Posterior vena cava (tissue), 2 donors: ENCODE measurements around the gene WNT5A. TPM values are rescaled to one million over a fixed set of nuclear protein-coding genes. Genes with fewer than 3 reads are reported as not detected.

ENCODE experiments used
- DNase-seq: peaks from one replicate; pipeline ENCODE4 v3.0.0-alpha.2; 2020; ENCODE audit warnings: low spot score
- intact Hi-C, 2 donors: fragments of 100-400 bp; cut with DNase I; formaldehyde crosslinking; loops; one replicate each; pipeline versions ENCODE4 v1.14.1 to v1.14.2; 2022 to 2023
- total RNA-seq, 2 donors: library from RNA; stranded (reverse); fragmentation: NEBNext Ultra II Directional; extraction: Animal tissue kit (Norgen Biotek cat#: 25700); gene quantifications; one replicate each; pipeline ENCODE4 v1.2.1, GENCODE V29; 2021
- donor health status: DM: yes; HTN: yes; CAD: no.
- donor health status: DM: yes; HTN: yes; CAD: no.

Gene WNT5A
- total RNA-seq, 2 donors from 2014 or later, result 2.2 to 6.7 TPM

DNA sequence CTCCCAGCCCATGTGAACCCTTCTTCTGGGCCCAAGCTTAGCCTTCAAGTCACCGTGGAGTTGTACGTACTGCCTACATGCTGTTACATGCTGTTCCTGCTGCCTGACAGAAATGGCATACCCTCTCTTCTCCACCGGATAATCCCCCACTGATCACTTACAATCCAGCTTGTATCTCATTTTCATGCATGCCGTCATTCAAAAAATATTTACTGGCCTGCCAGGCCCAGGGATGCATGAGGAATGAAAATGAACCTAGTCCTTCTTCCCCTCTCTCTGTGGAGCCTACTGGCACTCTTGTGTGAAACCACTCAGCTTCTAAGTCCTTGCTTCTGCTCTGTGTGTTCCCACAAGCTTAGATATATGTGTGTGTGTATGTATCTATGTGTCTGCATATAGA lies 60.6 kb downstream of the WNT5A start:
- intact Hi-C loops, result no loop called here
- no peak for DNase-seq

- no peak for DNase-seq
- intact Hi-C loops, result no loop called here
These were observed 63.3 kb downstream of the WNT5A start for GRCh38 chr3:55423782-55424181.

DNA sequence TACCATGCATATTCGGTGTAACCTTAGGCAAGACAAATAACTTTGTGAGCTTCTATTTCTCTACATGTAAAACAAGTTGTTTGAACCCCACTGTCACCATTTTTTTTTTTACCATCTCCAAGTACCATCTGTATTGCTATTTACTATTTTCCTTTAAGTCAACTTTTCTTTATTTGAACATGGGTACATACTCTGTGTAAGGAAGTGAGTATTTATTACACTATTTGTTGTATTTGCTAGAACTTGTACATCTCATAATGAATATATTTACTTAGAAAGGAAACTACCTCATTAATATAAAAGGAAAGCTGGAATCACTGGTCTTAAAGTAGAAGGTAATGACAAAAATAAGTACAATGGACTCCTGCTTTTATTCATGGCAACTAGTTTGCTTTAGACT lies 69.9 kb downstream of the WNT5A start:
- intact Hi-C loops, result no loop called here
- DNase-seq, result no peak

DNA sequence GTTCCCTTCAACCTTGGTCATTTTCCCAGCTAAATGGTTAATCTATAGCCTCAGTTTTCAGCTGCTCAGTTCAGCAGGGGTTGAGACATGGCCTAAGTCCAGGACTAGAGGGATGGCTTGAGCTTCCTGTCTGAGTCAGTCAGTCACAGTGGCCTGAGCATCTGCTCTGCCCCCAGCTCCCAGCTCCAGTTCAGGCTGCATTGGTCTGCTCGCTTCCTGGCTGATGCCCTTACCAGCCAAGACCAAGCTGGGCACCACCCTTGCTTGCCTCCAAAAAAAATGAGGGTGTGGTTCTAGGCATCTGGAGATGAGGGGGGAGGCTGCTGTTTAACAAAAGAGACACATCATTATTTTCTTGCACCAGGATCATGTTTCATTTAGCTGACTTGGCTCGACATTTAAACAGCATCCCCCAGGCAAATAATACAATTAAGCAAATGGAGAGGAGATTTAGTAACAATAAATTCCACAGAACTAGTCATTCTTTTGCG lies 70.7 kb downstream of the WNT5A start:
- no peak for DNase-seq
- intact Hi-C loops, result no loop called here
